DOHH2 (cell line): Measurements from ENCODE around the gene SCFD2.

Source experiments
- H3F3A ChIP-seq: fragments of 200-600 bp; sonication (generic), shearing (Covaris generic); 2 replicates; pipeline ENCODE4 v1.6.0; 2016; ENCODE audit warnings: antibody characterized with exemption, mild to moderate bottlenecking; ENCODE audit not compliant: control insufficient read depth, insufficient read depth
- H3K27ac ChIP-seq: fragments of 200-600 bp; sonication (generic); 2 replicates; pipeline ENCODE4 v1.5.1; 2014; ENCODE audit warnings: low read depth, mild to moderate bottlenecking, low read length, moderate library complexity
- H3K27me3 ChIP-seq: fragments of 200-600 bp; sonication (generic); 2 replicates; pipeline ENCODE4 v1.6.1; 2014; ENCODE audit warnings: mild to moderate bottlenecking, low read length, mixed read lengths; ENCODE audit not compliant: control insufficient read depth
- H3K36me3 ChIP-seq: fragments of 200-600 bp; sonication (generic); 2 replicates; pipeline ENCODE4 v1.6.1; 2014; ENCODE audit warnings: mild to moderate bottlenecking, low read length, moderate library complexity, mixed read lengths; ENCODE audit not compliant: control insufficient read depth
- H3K4me1 ChIP-seq: fragments of 200-600 bp; sonication (generic); 2 replicates; pipeline ENCODE4 v1.6.1; 2014; ENCODE audit warnings: mild to moderate bottlenecking, low read length, mixed read lengths; ENCODE audit not compliant: control insufficient read depth
- H3K4me2 ChIP-seq: fragments of 200-600 bp; sonication (generic); 2 replicates; pipeline ENCODE4 v1.6.0; 2014; ENCODE audit warnings: mild to moderate bottlenecking, low read length, moderate library complexity
- H3K4me3 ChIP-seq: fragments of 200-600 bp; sonication (generic); 2 replicates; pipeline ENCODE4 v1.5.1; 2014; ENCODE audit warnings: mild to moderate bottlenecking, low read length, mixed read lengths
- H3K79me2 ChIP-seq: fragments of 200-600 bp; sonication (generic); 2 replicates; pipeline ENCODE4 v1.6.1; 2014; ENCODE audit warnings: mild to moderate bottlenecking, low read length, mixed read lengths; ENCODE audit not compliant: control insufficient read depth
- H3K9me2 ChIP-seq: fragments of 200-600 bp; sonication (generic); replicated peaks from 2 replicates; pipeline ENCODE4 v1.6.1; 2014; ENCODE audit warnings: mild to moderate bottlenecking, low read length, mixed read lengths; ENCODE audit not compliant: control insufficient read depth
- H3K9me3 ChIP-seq: fragments of 200-600 bp; sonication (generic); 2 replicates; pipeline ENCODE4 v1.6.1; 2014; ENCODE audit warnings: antibody characterized with exemption, low read length, mixed read lengths; ENCODE audit not compliant: control insufficient read depth, insufficient read depth
- H4K20me1 ChIP-seq: fragments of 200-600 bp; sonication (generic); 2 replicates; pipeline ENCODE4 v1.6.0; 2014; ENCODE audit warnings: low read depth, mild to moderate bottlenecking, antibody characterized with exemption, low read length, moderate library complexity; ENCODE audit not compliant: control insufficient read depth, insufficient read depth
- EZH2phosphoT487 ChIP-seq: fragments of 200-600 bp; sonication (generic); IDR thresholded peaks from 2 replicates; pipeline ENCODE4 v1.6.1; 2017; ENCODE audit warnings: borderline replicate concordance, mild to moderate bottlenecking, antibody characterized with exemption, low read length, moderate library complexity, mixed read lengths
- TF ChIP-seq, protein P1 (sequence below): fragments of 200-600 bp; sonication (generic); IDR thresholded peaks from one replicate; pipeline ENCODE4 v1.5.1; 2014; ENCODE audit warnings: antibody characterized with exemption, mild to moderate bottlenecking, low read depth, low read length; ENCODE audit not compliant: poor library complexity, severe bottlenecking

The SCFD2 gene

DNA sequence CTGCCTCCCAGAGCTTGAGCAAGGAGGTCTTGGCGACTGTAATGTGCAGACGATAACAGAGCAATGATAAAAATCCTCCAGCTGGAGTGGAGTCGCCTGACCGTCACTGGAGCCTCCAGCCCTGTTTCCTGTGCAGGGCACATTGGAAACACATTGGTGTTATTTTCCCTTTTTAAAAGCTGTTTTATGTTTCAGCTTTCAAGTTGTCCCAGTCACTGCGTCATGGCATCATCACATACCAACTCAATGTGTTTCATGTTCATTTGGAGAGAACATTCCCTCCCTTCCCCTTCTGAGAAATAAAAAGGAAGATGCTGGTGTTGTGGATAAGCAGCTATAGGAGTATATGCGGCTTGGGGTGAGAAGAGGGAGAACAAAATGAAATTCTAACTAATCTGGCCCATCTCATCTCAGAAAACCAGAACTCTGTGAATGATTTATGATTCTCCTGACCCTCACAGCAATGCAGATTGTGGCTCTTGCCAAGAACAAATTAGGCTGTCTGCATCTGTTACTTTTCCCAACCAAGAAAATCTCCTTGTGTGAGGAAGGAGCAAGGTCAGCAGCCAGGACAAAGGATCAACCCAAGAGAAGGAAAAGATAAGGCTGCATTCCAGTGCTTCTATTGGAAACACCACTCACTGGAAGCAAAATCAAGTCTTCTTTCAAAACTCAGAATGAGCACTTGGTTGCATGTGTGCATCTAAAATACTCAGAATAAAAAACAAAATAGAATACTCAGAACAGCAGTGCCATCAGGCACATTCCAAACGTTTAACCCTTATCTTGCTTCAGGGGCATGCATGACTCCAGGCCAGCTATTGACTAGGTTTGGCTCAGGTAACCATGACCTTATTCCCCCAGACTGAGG, 369.4 kb downstream of the SCFD2 start:
- Histone ChIP-seq H3K36me3 (no peaks in the 10 kb centered on the region), H3K9me2 (no peaks in the 10 kb centered on the region), H3K79me2 (no peaks in the 10 kb centered on the region), H3K9me3 (no peaks in the 10 kb centered on the region), H3K4me2 (no peak overlapping the region), H3F3A (no peaks in the 10 kb centered on the region), H3K27me3 (no peaks in the 10 kb centered on the region), H3K27ac (no peak overlapping the region), H3K4me1 (no peaks in the 10 kb centered on the region), H4K20me1 (no peaks in the 10 kb centered on the region), H3K4me3 (no peak overlapping the region)
- TF ChIP-seq, protein P1, sequence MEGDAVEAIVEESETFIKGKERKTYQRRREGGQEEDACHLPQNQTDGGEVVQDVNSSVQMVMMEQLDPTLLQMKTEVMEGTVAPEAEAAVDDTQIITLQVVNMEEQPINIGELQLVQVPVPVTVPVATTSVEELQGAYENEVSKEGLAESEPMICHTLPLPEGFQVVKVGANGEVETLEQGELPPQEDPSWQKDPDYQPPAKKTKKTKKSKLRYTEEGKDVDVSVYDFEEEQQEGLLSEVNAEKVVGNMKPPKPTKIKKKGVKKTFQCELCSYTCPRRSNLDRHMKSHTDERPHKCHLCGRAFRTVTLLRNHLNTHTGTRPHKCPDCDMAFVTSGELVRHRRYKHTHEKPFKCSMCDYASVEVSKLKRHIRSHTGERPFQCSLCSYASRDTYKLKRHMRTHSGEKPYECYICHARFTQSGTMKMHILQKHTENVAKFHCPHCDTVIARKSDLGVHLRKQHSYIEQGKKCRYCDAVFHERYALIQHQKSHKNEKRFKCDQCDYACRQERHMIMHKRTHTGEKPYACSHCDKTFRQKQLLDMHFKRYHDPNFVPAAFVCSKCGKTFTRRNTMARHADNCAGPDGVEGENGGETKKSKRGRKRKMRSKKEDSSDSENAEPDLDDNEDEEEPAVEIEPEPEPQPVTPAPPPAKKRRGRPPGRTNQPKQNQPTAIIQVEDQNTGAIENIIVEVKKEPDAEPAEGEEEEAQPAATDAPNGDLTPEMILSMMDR = no peak
- TF ChIP-seq EZH2phosphoT487 = no peak

- H3K9me3 ChIP-seq = no peaks in the 10 kb centered on the region
- TF ChIP-seq, protein P1 = no peak
- TF ChIP-seq EZH2phosphoT487 = no peak
- no peaks in the 10 kb centered on the region for H4K20me1 ChIP-seq
- no peaks in the 10 kb centered on the region for H3F3A ChIP-seq
- no peak overlapping the region for H3K27ac ChIP-seq
- H3K27me3 ChIP-seq = no peaks in the 10 kb centered on the region
- no peaks in the 10 kb centered on the region for H3K79me2 ChIP-seq
- H3K4me1 ChIP-seq = no peaks in the 10 kb centered on the region
- H3K36me3 ChIP-seq = no peaks in the 10 kb centered on the region
- H3K4me3 ChIP-seq = no peak overlapping the region
- H3K9me2 ChIP-seq = no peaks in the 10 kb centered on the region
- H3K4me2 ChIP-seq = no peak overlapping the region
These were observed 370.4 kb downstream of the SCFD2 start for GRCh38 chr4:52995360-52996030.

GRCh38 chr4:52994567-52994966, 371.3 kb downstream of the SCFD2 start:
- Histone ChIP-seq H3K9me2 (no peaks in the 10 kb centered on the region), H3K4me3 (no peak overlapping the region), H3K9me3 (no peaks in the 10 kb centered on the region), H4K20me1 (no peaks in the 10 kb centered on the region), H3K4me1 (no peaks in the 10 kb centered on the region), H3K4me2 (no peak overlapping the region), H3F3A (no peaks in the 10 kb centered on the region), H3K79me2 (no peaks in the 10 kb centered on the region), H3K27me3 (no peaks in the 10 kb centered on the region), H3K36me3 (no peaks in the 10 kb centered on the region), H3K27ac (no peak overlapping the region)
- TF ChIP-seq, protein P1 = no peak
- no peak for TF ChIP-seq EZH2phosphoT487
